ENCODE results near the gene SC5D.
A peak's percentile ranks its signal among the peaks of the same experiment; 100 is the strongest.

SC5D gene

GRCh38 chr11:121308816-121309215 lies 16.2 kb downstream of the SC5D start:
- POLR2A ChIA-PET (ENCODE audit: low non-redundant PET), result no interaction called here
- TF ChIP-seq, protein P1, sequence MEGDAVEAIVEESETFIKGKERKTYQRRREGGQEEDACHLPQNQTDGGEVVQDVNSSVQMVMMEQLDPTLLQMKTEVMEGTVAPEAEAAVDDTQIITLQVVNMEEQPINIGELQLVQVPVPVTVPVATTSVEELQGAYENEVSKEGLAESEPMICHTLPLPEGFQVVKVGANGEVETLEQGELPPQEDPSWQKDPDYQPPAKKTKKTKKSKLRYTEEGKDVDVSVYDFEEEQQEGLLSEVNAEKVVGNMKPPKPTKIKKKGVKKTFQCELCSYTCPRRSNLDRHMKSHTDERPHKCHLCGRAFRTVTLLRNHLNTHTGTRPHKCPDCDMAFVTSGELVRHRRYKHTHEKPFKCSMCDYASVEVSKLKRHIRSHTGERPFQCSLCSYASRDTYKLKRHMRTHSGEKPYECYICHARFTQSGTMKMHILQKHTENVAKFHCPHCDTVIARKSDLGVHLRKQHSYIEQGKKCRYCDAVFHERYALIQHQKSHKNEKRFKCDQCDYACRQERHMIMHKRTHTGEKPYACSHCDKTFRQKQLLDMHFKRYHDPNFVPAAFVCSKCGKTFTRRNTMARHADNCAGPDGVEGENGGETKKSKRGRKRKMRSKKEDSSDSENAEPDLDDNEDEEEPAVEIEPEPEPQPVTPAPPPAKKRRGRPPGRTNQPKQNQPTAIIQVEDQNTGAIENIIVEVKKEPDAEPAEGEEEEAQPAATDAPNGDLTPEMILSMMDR (conservative IDR thresholded peaks at IDR 0.05; ENCODE audit: low read depth), result no peak
- no peak for DNase-seq (ENCODE audit: low spot score)
- no peak overlapping the region for H3K27ac ChIP-seq
- CTCF ChIA-PET, result interaction anchor here (0.5 to 0.6 kb wide), 3 partner anchors 9 to 1579 kb away, joined by 3 to 4 read pairs (median 3); no protein-coding TSS in a partner anchor

- POLR2A ChIA-PET (ENCODE audit: low non-redundant PET), result no interaction called here
- TF ChIP-seq, protein P1 (conservative IDR thresholded peaks at IDR 0.05; ENCODE audit: low read depth), result no peak
- DNase-seq (ENCODE audit: low spot score), result no peak
- CTCF ChIA-PET, result no interaction called here
- no peak overlapping the region for H3K27ac ChIP-seq
Measured at GRCh38 chr11:121309688-121310087, 17.1 kb downstream of the SC5D start.

DNA sequence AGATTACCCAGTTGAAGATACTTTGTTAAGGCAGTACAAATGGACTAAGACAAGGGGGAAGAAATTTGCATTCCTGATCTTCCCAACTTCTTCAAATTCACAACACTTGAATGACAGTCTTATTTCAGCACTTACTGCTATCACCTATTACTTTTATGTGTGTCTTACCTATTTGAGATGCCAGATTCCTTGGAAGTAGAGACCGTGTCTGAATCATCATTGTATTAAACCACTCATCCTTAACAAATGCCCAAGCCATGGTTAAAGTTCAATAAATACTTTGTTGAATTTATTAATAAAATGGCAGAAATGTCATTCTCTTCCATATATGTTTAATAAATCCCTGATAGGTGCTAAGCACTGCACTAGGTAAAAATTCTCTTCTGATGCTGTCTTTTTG lies 18.3 kb downstream of the SC5D start:
- DNase-seq (ENCODE audit: low spot score), result no peak
- TF ChIP-seq, protein P1 (conservative IDR thresholded peaks at IDR 0.05; ENCODE audit: low read depth), result no peak
- no peak overlapping the region for H3K27ac ChIP-seq
- ChIA-PET POLR2A (ENCODE audit: low non-redundant PET) (no interaction called here), CTCF (interaction anchor here (0.6 kb wide), 1 partner anchor 119 kb away, joined by 3 read pairs; no protein-coding TSS in a partner anchor)

GRCh38 chr11:121311373-121311772 lies 18.8 kb downstream of the SC5D start:
- TF ChIP-seq, protein P1 (conservative IDR thresholded peaks at IDR 0.05; ENCODE audit: low read depth), result no peak
- ChIA-PET POLR2A (ENCODE audit: low non-redundant PET) (no interaction called here), CTCF (interaction anchor here (0.6 kb wide), 1 partner anchor 119 kb away, joined by 3 read pairs; no protein-coding TSS in a partner anchor)
- no peak for DNase-seq (ENCODE audit: low spot score)
- H3K27ac ChIP-seq, result no peak overlapping the region

- TF ChIP-seq, protein P1 (conservative IDR thresholded peaks at IDR 0.05; ENCODE audit: low read depth), result no peak
- POLR2A ChIA-PET (ENCODE audit: low non-redundant PET), result no interaction called here
- DNase-seq (ENCODE audit: low spot score), result no peak
- no peak overlapping the region for H3K27ac ChIP-seq
- CTCF ChIA-PET, result no interaction called here
Measured at GRCh38 chr11:121312483-121312882, 19.9 kb downstream of the SC5D start.

DNA sequence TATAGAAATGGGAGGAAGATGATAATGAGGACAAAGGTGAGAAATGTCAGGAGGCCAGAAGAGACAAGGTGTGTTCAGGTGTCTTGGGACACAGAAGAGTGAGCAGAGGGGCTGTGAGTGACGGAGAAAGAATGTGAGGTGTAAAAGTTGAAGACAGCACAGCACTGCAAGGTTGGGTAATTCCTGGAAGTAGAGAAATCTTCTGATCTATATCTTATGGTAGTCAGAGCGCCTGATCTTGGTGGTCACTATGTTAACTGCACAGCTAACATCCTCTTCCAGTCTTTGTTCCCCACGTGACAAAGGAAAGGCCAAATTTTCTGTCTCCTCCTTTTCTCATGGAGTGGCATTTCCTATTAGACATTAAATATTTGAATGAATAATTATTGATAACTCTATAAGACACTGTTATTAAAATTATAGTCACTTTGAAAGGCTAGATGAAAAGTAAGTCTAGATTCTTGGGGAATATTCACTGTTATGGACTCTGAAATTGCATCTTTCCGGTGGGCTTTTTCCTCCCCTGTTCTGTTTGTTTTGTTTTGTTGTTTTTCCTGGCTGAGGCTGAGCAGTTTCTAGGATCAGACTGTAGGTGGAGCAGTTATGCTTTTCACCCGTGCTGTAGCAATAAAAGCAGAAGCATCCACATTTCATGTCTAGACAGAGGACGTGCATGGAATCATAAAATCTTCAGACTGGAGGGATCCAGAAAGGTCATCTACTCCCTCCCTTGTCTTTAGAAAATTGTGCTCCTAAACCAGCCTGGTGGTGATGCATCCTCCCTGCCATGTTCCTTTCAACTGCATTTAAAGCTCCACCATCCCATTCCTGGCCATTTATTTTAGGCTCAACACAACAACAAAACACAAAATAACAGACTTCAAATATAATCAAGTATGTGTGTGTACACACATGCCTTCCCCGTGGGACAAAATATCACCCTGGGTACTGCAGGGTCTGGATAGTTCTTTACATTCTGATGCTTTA lies 26.6 kb downstream of the SC5D start:
- H3K27ac ChIP-seq, result no peak overlapping the region
- TF ChIP-seq, protein P1 (conservative IDR thresholded peaks at IDR 0.05; ENCODE audit: low read depth), result peak; percentile 82
- CTCF ChIA-PET, result interaction anchor here (0.6 to 1.9 kb wide), 9 partner anchors 25 to 1187 kb away, joined by 3 to 22 read pairs (median 3); no protein-coding TSS in a partner anchor
- POLR2A ChIA-PET (ENCODE audit: low non-redundant PET), result no interaction called here
- peak; percentile 59 for DNase-seq (ENCODE audit: low spot score)
